Right cardiac atrium (tissue), 5 donors: ENCODE results near the gene ATP5F1A. TPM values are rescaled to one million over a fixed set of nuclear protein-coding genes. Genes with fewer than 3 reads are reported as not detected.
A peak's percentile ranks its signal among the peaks of the same experiment; 100 is the strongest.

ENCODE experiments used
- ATAC-seq, 2 donors: fragments of 200-7000 bp; cut with Tn5 transposase; one replicate each; pipeline versions ENCODE4 v1.8.0 to v1.9.1; 2020; ENCODE audit warnings: moderate library complexity in 2 of 2, mild to moderate bottlenecking in 1 of 2
- DNase-seq, 3 donors: peaks; one replicate each; pipeline ENCODE4 v3.0.0-alpha.2; 2020
- H3K27ac ChIP-seq: one replicate; pipeline ENCODE4 v1.5.1; 2013; ENCODE audit warnings: mild to moderate bottlenecking, low read length, control low read depth, moderate library complexity
- H3K27me3 ChIP-seq: one replicate; pipeline ENCODE4 v1.6.1; 2013; ENCODE audit not compliant: control insufficient read depth, insufficient read depth
- H3K4me1 ChIP-seq: one replicate; pipeline ENCODE4 v1.6.1; 2013; ENCODE audit warnings: low read length; ENCODE audit not compliant: control insufficient read depth, insufficient read depth
- H3K4me3 ChIP-seq: one replicate; pipeline ENCODE4 v1.5.1; 2013; ENCODE audit warnings: low read length, control low read depth
- H3K9me3 ChIP-seq: one replicate; pipeline ENCODE4 v1.6.1; 2013; ENCODE audit warnings: low read length; ENCODE audit not compliant: control insufficient read depth
- WGBS: extraction: QIAGEN DNeasy Blood & Tissue Kit; methylation state at CpG from one replicate; pipeline ENCODE4 v1.1.7; 2013; 5-methylcytosine and 5-hydroxymethylcytosine counted together
- intact Hi-C, 4 donors: fragments of 100-400 bp; cut with DNase I; formaldehyde crosslinking; loops; one replicate each; pipeline versions ENCODE4 v1.11.0 to v1.14.0; 2022 to 2023
- polyA plus RNA-seq: library from polyadenylated mRNA; stranded (reverse); fragments of 200-250 nt; gene quantifications from one replicate; pipeline ENCODE4 v1.2.3, GENCODE V29; 2013
- total RNA-seq, 4 donors: library from RNA; stranded (reverse); fragmentation: NEBNext Ultra II Directional; extraction: Animal tissue kit (Norgen Biotek cat#: 25700); gene quantifications; one replicate each; pipeline ENCODE4 v1.2.1, GENCODE V29; 2021
- donor health status: healthy with polysubstance abuse.
- donor health status: DM: no; HTN: yes; CAD: no.
- donor health status: DM: no; HTN: no; CAD: no.
- donor health status: DM: no; HTN: yes; CAD: no; lungs with severe emphysema.
- donor health status: DM: yes; HTN: yes; CAD: no.

ATP5F1A gene
- total and polyA plus RNA-seq, 5 donors, result 1,050 to 1,401 (median 1,187) TPM

DNA sequence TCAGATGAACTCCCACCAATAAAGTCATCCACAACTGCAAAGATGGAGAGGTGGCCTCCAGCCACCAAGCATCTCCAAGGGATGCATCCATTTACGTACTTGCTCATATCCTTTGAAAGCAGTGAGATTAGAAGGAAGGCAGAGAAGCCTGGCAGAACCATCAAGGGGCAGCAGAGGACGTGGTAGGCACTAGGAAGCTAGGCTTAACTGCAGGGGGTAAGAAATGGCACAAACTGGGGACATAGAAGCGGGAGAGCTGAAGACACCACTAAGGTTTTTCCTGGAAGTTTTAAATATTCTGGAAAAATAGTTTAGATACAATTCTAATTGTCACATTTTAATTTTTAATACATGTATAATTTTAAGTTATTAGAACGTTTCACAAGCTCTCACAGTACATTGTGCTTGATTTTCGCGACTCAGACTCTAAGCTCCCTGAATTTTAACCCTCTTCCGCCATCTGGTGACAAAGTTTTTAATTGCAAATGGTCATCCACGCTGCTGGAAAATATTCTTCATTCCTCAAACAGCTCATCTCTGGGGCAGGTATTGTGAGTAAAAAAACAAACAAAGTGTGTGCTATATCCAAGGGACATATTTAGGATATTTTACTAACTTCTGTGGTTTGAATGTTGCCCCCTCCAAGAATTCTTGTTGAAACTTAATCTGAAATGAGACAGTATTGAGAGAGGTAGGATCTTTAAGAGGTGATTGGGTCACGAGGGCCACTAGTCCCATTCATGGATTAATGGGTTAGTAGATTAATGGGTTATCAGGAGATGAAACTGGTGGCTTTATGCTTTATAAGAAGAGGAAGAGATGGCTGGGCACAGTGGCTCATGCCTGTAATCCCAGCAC lies 24.4 kb downstream of the ATP5F1A start:
- no peaks in the 10 kb centered on the region for H3K27me3 ChIP-seq
- no peaks in the 10 kb centered on the region for H3K9me3 ChIP-seq
- DNase-seq (no peak), ATAC-seq (peak; percentile 19 to 23)
- intact Hi-C loops, result loop anchor here in 2 of 4 donors (10.0 kb wide), 2 partner anchors 99 to 409 kb away; no protein-coding TSS in a partner anchor
- no peak overlapping the region for H3K27ac ChIP-seq
- no peak overlapping the region for H3K4me3 ChIP-seq
- 28% methylated on average over 9 of the region's 9 CpGs for WGBS
- no peaks in the 10 kb centered on the region for H3K4me1 ChIP-seq

DNA sequence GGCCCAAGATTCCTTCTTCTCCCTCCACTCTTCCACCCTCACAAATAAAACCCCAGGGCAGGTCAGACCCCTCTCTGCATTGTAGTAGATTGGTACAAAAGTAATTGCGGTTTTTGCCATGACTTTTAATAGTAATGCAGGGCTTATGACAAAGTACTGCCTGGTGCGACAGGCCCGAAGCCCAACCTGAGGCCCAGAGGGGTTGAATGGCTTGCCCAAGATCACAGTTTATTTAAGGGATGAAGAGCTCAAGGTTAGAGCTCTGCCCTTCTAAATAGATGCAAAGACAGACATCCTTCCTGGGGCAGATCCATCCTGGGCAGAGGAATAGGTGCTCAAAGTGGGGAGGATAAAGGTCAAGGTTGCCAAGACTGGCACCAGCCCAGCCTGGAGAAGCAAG lies 25.1 kb downstream of the ATP5F1A start:
- H3K4me1 ChIP-seq, result no peaks in the 10 kb centered on the region
- ATAC-seq (peak in 1 of 2 donors; percentile 3), DNase-seq (no peak)
- H3K27ac ChIP-seq, result no peak overlapping the region
- no peaks in the 10 kb centered on the region for H3K27me3 ChIP-seq
- no peak overlapping the region for H3K4me3 ChIP-seq
- intact Hi-C loops, result loop anchor here in 2 of 4 donors (10.0 kb wide), 2 partner anchors 98 to 408 kb away; no protein-coding TSS in a partner anchor
- no peaks in the 10 kb centered on the region for H3K9me3 ChIP-seq
- WGBS, result 87% methylated on average over 3 of the region's 3 CpGs

DNA sequence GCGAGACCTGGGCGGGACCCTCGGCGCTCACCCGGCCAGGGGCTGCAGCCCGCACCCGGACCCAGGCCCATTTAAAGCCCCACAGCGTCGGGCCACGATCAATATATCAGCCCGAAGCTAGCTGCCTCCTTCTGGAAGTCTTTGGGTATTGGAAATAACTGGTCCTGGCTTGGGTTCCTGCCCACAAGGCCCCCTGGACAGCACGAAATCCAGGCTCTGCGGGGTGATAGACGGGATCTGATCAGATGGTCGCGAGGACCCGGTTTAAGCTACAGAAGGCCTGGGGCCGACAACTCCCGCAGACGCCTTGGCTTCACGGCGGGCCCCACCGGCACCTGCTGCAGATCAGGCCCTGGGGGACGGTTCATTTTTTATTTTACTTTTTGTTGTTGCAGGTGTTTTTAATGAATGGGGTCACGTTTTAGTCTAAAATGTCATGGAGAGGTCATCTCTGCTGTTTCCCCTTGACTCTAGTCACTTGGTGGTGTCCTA lies 25.7 kb downstream of the ATP5F1A start:
- Histone ChIP-seq H3K27me3 (no peaks in the 10 kb centered on the region), H3K9me3 (no peaks in the 10 kb centered on the region), H3K4me1 (no peaks in the 10 kb centered on the region), H3K4me3 (peak overlapping the region; percentile 69), H3K27ac (no peak overlapping the region)
- intact Hi-C loops, result loop anchor here in 2 of 4 donors (10.0 kb wide), 2 partner anchors 98 to 408 kb away; no protein-coding TSS in a partner anchor
- ATAC-seq, result peak; percentile 4 to 9
- 22% methylated on average over 25 of the region's 25 CpGs for WGBS
- DNase-seq, result no peak

DNA sequence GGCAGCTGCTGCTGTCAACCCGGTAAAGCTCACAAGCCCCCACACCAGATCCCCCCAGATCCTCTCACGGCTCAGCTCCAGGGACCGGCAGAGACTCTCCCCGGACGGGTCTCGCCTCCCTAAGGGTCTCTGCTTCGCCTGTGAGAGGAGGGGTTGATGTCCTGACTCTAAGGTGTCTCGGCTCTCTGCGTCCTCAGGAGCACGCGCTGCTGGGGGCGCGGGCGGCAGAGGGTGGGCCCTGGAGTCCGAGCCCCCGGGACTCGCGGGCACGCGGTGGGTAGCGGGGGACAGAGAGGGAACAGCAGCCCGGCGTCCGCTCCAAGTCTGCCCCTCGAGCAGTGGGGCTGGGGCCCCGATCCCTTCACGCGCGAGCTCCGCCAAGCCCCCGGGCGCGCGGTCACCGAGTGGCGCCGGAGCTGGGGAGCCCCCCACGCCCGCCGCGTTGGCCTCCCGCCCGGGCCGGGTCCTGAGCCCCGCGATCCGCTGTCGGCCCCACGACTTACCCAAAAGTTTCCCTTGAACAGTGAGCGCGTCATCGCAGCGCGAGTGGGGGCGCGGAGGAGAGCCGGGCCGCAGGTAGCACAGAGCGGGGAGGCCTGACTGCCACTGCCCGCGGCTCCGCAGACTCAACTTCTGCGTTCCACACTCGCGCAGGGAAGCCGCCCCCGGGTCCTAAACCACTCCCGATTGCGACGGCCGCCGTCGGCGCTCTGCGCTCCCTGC lies 26.3 kb downstream of the ATP5F1A start, which contains the start of gene PSTPIP2:
Gene PSTPIP2 (minus strand): TSS at position 608 of the 723 bp plus-strand sequence. CDS start 72 bp downstream, at position 536.
- no peak within 1 kb of the TSS for H3K27ac ChIP-seq
- intact Hi-C loops, result loop anchor here in 2 of 4 donors (10.0 kb wide), 2 partner anchors 97 to 407 kb away; no protein-coding TSS in a partner anchor
- DNase-seq (peak; percentile 74 to 88 (median 87)), ATAC-seq (peak; percentile 80)
- H3K27me3 ChIP-seq, result no peaks in the 10 kb centered on the region
- H3K4me3 ChIP-seq, result peak within 1 kb of the TSS; percentile 69
- WGBS, result under 1% methylated on average over 75 of the region's 75 CpGs
- H3K9me3 ChIP-seq, result no peaks in the 10 kb centered on the region
- H3K4me1 ChIP-seq, result no peaks in the 10 kb centered on the region

DNA sequence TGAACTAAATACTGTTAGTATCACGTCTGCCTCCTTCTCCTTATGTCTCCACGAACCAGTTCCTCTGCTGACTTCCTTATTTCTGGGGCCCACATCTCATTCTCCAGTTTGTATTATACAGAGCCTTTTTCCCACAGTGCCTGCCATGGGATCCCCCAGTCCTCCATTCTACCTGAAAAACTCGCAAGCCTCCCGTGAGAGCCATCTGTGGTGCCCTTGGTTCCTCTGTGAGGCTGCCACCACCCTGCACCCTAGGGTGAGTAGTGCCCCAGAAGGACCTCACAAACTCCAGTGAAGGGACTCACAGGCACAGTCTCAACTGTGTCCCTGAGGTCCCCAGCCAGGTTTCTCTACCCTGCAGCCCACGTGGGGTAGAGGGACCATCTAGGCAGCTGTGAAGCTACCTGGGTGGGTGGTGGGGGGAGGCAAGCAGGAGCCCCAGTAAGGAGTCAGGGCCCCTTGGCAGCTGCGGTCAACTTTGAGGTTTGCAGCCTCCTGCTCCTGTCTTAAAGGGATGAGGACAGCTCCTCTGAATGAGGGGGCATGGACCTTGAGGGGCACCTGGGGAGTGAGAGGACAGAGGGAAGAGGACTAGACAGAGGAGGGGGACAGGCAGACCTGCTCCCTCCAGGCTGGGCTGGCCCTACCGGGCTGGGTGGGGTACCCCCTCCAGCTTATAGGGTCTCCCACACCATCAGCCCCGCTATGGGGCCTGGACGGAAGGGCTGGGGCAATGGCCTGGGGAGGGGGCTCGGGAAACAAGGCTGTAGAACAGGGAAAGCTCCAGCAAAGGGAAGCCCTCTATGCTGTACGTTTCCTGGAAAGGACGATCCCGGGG lies 27.1 kb downstream of the ATP5F1A start:
- WGBS, result 40% methylated on average over 13 of the region's 13 CpGs
- Histone ChIP-seq H3K27ac (no peak overlapping the region), H3K9me3 (no peaks in the 10 kb centered on the region), H3K4me1 (no peaks in the 10 kb centered on the region), H3K4me3 (peak overlapping the region; percentile 69), H3K27me3 (no peaks in the 10 kb centered on the region)
- intact Hi-C loops, result loop anchor here in 2 of 4 donors (10.0 kb wide), 2 partner anchors 96 to 406 kb away; no protein-coding TSS in a partner anchor
- DNase-seq (no peak), ATAC-seq (peak; percentile 9 to 23)

DNA sequence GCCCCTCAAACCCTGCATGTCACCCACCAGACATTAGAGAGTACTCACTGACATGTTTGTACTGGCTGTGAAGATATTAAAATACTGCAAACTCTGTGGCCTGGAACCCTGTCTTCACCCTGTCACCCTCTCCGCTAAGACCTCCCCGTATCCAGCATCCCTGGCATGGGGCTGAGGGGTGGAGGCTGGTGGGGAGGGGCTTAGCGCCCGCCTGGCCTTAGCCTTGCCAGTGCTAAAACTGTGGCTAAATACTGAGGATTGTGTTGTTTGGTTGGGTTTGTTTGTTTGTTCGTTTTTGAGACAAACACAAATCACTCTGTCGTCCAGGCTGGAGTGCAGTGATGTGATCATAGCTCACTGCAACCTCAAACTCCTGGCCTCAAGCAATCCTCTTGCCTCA lies 27.9 kb downstream of the ATP5F1A start:
- no peak for ATAC-seq
- 86% methylated on average over 6 of the region's 6 CpGs for WGBS
- H3K9me3 ChIP-seq, result no peaks in the 10 kb centered on the region
- intact Hi-C loops, result loop anchor here in 2 of 4 donors (10.0 kb wide), 2 partner anchors 95 to 405 kb away; no protein-coding TSS in a partner anchor
- H3K27me3 ChIP-seq, result no peaks in the 10 kb centered on the region
- no peak for DNase-seq
- no peak overlapping the region for H3K4me3 ChIP-seq
- no peak overlapping the region for H3K27ac ChIP-seq
- H3K4me1 ChIP-seq, result no peaks in the 10 kb centered on the region

DNA sequence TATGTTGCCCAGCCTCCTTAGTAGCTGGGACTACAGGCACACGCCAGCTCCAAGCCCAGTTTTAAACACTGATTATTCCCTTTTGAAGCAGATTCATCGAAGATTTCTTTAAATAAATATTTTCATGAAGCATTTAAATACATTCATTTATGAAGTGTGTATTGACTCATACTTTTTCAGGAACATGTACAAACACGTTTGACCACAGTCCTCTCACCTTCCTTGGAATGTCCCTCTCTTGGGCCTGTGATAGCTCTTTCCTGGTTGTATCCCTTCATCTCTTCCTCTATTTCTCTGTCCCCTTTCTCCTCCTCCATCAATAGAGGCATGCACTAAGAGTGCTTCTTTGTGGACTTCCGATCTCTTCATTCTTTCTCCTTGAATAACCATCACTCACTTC lies 28.6 kb downstream of the ATP5F1A start:
- WGBS, result 85% methylated on average over 4 of the region's 4 CpGs
- Histone ChIP-seq H3K4me1 (no peaks in the 10 kb centered on the region), H3K27ac (no peak overlapping the region), H3K9me3 (no peaks in the 10 kb centered on the region), H3K27me3 (no peaks in the 10 kb centered on the region), H3K4me3 (no peak overlapping the region)
- ATAC-seq (no peak), DNase-seq (no peak)
- intact Hi-C loops, result no loop called here

DNA sequence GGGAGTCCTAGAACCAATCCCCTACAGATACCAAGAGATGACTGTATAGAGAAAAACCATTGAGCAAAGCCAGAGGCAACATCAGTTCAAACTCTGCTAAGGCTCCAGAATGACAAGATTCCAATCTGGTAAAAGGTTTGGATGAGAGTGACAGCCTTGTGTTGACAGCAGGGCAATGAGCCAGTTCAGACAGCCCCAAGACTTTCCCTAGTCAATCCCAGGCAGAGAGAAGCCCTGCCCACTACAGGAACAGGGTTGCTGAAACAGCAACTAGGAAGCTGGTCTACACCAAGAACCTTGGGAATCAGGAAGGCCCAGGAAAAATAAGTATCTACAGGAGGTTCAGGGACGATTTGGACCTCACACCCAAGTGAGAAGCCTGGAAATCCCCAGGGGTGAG lies 29.3 kb downstream of the ATP5F1A start:
- ATAC-seq, result no peak
- intact Hi-C loops, result no loop called here
- Histone ChIP-seq H3K27me3 (no peaks in the 10 kb centered on the region), H3K4me3 (no peak overlapping the region), H3K4me1 (no peaks in the 10 kb centered on the region), H3K9me3 (no peaks in the 10 kb centered on the region), H3K27ac (no peak overlapping the region)
- DNase-seq, result no peak
- WGBS, result 16% methylated on average over 1 of the region's 1 CpG

DNA sequence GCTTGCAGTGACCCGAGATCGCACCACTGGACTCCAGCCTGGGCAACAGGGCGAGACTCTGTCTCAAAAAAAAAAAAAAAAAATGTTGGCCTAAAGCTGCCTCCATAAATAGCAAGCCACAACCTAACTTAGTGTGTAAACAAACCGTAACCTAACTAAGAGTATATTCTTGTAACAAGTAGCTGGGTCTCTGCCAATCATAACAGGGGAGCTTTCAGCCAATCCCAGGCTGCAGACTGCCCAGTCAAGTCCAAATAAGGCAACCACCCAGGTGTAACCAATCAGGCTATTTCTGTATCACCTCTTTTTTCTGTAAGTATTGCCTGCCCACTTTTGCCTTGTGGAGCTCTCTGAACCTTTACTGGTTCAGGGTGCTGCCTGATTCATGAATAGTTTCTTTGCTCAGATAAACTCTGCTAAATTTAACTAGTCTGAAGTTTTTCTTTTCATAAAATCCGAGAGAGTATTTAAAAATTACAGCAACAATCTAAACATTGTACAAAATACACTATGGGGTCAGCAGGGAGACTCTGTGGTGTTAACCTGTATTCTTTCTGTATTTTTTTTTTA lies 30.6 kb downstream of the ATP5F1A start:
- Histone ChIP-seq H3K27ac (no peak overlapping the region), H3K4me3 (no peak overlapping the region), H3K27me3 (no peaks in the 10 kb centered on the region), H3K9me3 (no peaks in the 10 kb centered on the region), H3K4me1 (no peaks in the 10 kb centered on the region)
- no peak for ATAC-seq
- DNase-seq, result no peak
- intact Hi-C loops, result no loop called here
- 77% methylated on average over 5 of the region's 5 CpGs for WGBS

DNA sequence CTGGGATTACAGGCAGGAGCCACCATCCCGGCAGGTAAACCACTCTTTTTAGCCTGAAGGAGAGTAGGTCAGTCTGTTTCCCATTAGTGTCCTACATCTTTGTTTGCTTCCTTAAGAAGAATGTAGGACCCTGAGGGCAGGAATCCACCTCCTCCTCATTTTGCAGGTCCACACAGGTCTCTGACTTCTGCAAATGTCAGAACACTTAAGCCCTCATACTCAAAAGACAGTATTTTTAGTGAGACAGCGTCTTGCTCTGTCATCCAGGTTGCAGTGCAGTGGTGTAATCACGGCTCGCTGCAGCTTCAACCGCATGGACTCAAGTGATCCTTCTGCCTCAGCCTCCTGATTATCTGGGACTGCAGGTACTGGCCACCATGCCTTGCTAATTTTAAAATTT lies 35.3 kb downstream of the ATP5F1A start:
- Histone ChIP-seq H3K4me1 (no peaks in the 10 kb centered on the region), H3K9me3 (no peaks in the 10 kb centered on the region), H3K27ac (no peak overlapping the region), H3K27me3 (no peaks in the 10 kb centered on the region), H3K4me3 (no peak overlapping the region)
- DNase-seq (no peak), ATAC-seq (no peak)
- intact Hi-C loops, result no loop called here
- WGBS, result 95% methylated on average over 5 of the region's 5 CpGs
